ENCODE data around the gene FOXL2NB. TPM values are rescaled to one million over a fixed set of nuclear protein-coding genes. Genes with fewer than 3 reads are reported as not detected.

Gene FOXL2NB
- polyA plus RNA-seq, 3 donors: 0.03 TPM; not detected in 2

DNA sequence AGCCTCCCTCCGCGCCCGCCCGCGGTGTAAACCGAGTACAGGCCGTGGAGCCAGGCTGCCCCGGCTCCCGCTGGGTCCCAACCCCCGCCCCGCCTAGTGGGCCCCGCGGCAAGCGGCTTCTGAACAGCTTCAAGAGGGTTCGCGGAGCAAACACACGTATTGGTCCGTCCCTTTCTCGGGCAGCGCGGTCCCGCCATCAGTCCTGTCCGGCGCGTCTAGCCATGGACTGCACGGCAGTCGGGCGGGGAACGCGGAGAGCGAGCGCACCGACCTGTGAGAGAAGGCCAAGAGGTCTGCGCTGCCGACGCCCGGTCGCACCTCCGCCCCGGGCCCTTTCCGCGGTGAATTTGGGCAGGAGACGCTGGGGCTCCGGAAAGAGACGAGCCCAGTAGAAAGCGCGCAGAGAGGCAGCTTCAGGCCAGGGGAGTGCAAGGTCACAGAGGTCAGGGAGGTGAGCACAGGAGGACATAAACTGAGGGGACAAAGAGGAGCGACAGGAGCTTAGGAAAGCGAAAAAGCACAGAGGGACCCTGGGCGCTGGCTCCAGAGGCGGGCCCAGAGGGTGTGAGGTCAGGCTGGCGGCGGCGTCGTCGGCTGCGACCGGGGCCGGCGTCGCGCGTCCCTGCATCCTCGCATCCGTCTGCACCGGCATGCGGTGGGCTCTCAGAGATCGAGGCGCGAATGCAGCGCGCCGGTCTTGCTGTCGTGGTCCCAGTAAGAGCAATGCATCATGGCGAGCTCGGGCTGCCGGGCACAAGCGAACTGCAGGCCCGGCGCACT is 1.9 kb upstream of the FOXL2NB start:
- no peak for DNase-seq

DNA sequence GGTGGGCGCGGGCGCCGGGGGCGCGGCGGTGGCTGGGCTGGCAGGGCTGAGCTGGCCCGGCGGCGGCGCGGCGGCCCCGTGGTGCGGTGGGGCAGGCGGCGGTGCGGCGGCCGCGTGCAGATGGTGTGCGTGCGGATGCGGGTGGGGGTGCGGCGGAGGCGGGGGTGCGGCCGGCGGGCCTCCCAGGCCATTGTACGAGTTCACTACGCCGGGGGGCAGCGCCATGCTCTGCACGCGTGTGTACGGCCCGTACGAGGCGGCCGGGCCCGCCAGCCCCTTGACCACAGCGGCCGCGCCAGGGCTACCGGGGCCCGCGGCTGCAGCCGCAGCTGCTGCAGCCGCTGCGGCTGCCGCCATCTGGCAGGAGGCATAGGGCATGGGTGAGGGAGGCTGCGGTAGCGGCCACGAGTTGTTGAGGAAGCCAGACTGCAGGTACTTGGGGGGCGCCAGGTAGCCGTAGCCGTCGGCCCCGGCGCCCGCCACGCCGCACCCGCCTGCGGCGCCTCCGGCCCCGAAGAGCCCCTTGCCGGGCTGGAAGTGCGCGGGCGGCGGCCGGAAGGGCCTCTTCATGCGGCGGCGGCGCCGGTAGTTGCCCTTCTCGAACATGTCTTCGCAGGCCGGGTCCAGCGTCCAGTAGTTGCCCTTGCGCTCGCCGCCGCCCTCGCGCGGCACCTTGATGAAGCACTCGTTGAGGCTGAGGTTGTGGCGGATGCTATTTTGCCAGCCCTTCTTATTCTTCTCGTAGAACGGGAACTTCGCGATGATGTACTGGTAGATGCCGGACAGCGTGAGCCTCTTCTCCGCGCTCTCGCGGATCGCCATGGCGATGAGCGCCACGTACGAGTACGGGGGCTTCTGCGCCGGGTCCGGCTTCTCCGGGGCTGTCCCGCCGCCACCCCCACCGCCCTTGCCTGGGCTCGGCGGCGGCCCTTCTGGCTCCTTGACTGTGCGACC is 1.0 kb upstream of the FOXL2NB start:
- DNase-seq: no peak

DNA sequence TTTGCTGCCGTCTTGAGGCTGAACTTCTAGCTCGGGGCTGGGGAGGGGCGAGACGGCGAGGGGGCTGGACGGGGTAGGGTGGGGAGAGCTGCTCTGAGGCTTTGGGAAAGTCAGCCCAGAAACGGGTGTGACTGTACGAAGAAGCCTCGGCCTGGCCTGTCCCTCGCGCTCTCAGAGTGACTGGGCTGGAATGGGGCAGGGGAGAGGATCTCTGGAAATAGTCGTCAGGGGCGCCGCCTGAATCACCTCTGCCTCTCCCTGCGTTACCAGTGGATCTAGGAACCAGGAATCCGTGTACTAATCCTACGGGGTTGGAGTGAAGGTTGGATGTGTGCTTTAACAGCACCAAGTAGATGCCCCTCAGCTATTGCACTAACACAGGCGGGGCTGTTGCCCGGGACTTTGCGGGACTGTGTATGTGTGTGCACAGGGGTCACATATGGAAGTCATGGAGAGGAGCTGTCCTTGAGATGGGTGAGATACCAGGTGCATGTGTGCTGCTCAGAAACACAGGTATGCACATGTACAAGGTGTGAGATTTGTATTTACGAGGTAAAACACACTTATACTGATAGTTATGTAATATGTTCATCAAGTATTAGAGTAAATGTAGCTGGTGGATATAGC is 591 bp downstream of the FOXL2NB start:
- DNase-seq: no peak

DNA sequence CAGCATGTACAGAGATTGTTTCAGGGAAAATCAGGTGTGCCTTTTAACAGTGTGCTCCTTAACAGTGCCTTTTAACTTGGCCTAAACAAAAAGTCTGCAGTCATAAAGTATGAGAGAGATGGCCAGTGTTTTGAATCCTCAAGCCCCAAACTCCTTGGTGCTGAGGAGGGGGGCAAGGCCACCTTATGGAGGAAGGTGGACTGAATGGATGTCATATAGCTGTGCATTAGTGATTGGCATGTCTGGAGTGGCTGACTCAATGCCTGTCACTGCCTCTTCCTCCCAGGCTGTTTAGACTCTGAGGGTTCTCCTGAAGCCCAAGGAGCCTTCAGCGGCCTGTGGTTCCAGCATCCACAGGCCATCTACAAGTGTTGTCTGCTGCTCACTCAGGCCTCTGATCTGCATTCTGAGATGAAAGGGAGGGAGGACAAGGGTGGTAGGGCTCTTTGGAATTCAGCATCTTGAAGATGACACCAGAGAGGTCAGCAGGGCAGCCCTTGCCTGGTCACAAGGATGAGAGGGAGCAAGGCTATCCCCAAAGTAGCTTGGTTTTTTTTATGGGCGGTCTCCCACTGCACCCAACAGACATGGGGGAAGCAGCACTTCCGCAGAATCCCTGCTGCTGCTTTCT is 1.5 kb downstream of the FOXL2NB start:
- no peak for DNase-seq

DNA sequence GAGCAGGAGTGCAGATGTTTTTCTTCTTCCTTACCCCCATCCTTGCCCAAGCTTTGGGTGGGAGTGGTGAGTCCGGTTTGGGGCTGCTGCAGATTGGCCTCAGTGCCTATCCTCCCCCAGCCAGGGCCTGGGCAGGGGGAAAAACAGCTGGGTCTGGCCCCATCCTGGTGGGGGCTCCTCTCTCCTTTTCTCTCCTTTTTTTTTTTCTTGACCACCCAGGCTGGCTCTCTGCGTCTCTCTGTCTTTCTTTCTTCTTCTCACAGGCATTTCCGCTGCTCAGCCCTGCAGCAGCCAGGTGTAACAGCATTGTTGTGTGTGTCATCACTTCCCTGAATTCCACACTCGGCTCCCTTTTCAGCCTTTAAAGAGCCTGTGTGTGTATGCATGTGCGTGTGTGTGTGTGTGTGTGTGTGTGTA is 2.0 kb downstream of the FOXL2NB start:
- no peak for DNase-seq

DNA sequence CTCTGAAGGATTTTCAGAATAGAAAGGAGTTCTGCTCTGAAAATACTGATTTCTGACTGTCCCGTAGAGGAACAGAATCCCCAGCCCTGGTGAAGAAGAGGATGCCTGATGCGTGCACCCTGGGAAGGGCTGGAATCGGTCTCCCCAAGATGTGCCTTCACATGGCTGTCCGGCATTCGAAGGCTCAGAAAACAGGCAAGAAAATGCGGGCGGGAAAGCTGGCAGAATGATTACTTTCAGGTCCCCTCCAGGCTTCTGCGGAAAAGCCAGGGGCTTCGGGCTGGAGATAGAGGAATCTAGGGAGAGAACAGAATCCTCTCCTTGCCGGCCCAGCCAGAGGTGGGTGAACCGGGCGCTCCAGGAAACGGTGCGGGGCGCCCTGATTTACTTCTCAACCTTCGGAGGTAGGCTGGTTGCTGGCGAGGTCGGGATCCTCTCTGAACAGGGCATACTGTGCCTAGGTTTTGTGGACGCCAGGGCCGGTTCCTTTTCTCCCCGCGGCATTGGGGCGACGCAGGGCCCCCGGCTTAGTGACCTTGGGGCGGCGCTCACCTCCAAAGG is 2.5 kb downstream of the FOXL2NB start:
- no peak for DNase-seq

DNA sequence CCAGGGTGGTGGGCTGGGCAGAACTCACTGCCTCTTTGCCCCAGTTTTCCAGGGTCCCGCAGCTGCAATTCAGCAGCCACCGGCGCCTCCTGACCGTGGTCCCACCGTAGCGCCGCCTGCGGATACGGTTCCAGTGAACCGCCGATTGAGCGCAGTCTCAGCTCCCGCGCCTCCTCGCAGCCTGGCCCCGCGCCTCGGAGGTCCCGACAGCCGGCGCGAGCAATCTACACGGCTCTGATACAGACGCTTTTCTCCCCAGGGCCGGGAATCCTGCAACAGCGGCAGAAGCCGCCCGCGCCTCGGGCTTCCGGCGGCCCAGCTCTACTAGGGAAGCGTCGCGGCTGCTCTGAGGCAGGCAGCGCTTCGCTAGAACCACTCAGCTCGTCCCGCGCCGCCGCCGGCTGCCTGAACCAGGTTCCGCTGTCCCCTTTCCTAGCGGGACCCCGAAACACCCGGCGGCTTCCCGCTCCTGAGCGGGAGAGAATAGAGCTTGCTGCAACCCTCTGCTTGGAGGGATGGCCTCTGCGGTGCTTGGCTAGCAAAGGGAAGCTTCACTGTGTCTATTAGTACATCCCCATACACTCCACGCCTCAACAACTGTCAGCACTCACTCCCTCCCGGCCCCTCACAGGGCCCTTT is 3.1 kb downstream of the FOXL2NB start:
- no peak for DNase-seq

DNA sequence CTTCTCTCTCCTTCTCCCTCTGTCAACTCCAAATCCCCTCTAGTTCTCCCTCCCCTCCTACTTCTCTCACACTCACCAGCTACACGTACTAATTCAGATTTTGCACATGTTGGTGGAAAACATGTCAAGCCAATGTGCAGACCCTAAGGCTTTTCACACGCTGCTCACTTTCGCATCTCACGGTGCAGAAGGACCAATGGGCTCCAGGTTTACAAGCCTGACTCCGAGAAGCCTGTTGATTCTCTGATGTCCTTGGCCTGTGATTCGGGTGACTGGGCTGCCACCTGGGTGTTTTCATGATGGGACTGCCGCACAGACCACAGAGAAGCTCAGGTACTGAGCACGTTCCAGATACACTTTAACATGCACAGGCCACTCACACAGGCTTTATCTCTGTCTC is 3.7 kb downstream of the FOXL2NB start:
- DNase-seq: no peak

DNA sequence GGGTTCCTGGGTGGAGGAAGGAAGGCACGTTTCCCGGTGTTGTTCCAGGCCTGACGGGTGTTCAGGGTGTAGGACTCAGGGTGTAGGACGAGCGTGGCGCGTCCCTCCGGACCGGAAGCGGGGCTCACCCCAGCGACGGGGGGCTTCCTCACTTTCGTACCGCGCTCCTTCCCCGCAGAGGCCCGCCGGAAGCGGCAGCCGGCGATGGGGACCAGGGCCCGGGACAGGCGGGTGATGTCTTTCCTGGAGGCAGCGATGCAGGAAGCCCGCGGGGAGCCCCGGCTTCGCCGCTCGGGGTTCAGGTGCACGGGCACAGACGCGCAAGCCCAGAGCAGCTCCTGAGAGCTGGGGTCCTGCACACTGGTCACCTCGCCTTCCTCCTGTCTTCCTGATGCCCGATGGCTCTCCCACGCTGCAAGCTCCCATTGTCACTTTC is 13.4 kb downstream of the FOXL2NB start:
- no peak for DNase-seq

DNA sequence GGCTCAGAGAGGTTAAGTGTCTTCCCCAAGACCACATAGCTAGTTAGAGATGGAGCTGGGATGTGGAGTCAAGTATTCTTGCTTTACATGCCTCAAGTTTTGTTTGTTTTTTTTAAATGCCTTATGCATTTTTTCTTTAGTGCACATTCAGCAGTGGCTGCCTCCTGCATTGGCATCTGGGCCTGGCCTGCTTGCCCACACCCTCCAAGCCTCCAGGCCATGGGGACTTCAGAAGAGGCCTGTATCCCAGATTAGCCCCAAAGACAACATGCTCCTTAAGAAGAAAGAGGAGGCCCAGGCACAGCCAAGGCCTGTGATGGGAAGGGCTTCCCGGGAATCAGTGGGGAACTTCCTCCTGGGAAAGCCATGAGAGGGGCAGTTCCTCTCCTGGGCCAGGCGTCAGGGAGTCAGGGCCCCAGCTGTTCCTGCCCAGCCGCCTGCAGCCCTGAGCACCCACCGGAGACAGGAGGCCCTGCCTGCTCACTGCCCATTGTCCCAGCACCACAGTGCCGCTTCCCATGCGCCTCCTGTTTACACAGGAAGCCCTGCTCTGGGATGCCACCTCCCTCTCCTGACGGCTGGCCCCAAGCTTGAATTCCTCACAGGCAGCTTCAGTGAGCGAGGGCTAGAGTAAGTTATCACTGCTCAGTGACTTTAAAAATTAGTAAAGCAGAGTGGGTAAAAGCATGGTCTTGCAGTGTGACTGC is 16.0 kb downstream of the FOXL2NB start:
- no peak for DNase-seq

DNA sequence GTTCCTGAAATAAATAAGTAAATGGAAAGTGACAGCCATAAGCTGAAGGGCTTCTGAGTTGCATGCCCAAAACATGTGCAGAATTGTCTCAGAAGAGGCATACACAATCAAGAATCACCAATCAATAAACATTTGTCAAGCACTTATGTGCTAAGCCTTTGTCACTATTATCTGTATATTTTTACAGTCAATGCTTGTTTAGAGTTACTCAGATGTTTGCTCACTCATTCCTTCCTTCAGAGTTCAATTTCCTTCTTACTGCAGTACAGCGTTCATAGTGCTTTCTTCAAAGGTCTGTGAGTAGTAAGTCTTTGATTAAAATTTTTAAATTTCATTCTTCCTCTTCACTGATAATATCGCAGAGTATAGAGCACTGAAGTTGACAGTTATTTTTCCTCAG is 17.2 kb downstream of the FOXL2NB start:
- no peak for DNase-seq

DNA sequence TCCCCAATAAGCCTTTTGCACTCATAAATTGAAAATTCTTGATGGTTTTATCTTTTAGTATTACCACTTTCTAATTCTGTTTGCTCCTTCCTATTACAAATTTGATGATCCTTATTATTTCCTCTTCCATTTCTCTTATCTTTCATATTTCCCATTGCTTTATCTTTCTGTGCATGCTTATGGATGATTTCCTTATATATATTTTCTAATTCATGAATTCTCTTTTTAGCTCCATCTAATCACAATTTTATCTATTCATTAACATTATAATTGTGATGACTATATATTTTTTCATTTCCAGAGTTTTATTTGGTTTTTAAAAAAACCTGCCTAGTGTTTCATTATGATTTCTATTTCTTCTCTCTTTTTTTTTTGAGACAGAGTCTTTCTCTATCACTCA is 17.9 kb downstream of the FOXL2NB start:
- DNase-seq: no peak

DNA sequence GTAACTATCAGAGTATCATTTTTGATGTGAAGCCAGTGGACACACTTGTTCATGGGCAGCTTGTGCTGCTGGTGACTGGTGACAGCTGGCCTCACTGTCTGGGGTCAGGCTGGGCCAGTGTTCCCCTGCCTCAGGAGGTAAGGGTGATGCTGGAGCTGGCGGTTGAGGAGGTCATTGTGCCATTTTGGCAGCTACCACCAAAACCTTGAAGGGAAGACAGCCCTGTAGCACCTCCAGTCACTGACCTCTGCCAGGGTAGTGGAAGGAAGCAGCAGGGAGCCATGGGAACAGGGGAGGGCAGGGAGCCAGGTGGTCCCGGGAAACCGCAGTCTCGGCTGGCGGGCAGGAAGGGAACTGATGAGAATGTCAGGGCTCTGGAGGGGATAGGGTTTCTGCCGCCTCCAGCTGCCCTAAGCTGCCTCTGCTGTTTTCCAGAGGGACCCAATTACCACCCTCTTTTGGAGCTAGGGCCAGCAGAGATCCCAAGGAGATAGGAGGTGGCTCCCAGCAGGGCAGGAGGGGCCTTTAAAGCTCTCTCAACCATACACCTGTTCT is 24.8 kb downstream of the FOXL2NB start:
- DNase-seq: no peak

DNA sequence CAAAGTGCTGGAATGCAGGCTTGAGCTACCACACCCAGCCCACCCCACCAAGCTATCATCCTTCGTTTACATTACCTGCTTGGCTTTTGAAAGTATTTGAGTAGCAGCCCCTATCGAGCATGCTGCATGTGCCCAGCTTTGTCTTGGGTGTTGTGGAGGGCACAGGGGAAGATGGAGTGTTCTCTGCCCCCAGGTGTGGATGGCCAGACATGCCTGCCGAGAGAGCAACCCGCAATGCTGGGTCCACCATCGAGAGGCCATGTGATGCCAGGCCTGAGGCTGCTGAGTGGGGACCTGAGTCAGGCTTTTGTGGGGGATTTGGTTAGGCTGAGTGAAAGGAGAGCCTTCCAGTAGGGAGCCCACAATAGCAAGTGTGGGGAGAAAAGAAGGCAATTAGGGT is 25.9 kb downstream of the FOXL2NB start:
- DNase-seq: no peak

DNA sequence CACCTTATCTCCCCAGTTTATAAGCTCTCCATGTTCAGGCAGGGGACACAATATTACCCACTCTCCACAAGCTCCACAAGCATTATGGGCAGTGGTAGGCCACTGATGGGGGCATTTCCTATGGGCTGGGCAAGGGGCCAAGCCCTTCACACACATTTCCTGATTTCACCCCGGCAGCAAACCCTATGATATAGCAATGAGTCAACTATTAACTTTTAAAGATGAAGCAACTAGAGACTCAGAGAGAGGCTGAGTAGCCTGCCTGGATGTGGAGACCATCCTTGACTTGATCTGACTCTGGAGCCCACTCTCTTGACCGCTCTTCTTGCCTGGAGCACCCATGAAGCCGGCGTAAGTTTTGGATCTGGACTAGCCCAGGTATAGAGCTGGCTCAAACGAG is 27.4 kb downstream of the FOXL2NB start:
- DNase-seq: no peak

DNA sequence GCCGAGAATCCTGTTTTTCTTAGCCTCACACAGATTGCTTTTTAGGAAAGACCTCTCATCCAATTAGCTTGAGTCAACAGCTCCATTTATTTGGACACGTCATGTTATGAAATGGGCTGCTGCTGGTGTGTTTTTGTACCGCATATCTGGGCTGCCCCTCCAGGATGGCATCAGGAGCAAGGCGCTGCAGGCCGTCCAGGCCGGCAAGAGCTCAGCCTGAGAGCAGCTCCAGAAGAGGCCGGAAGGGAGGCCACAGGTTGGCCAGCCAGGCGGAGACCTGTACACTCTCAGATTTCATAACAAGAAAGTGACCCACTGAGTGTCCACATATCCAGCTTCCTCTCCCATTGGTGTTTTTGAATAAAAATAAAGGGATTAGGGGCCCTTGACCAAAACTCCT is 28.3 kb downstream of the FOXL2NB start:
- DNase-seq: no peak

DNA sequence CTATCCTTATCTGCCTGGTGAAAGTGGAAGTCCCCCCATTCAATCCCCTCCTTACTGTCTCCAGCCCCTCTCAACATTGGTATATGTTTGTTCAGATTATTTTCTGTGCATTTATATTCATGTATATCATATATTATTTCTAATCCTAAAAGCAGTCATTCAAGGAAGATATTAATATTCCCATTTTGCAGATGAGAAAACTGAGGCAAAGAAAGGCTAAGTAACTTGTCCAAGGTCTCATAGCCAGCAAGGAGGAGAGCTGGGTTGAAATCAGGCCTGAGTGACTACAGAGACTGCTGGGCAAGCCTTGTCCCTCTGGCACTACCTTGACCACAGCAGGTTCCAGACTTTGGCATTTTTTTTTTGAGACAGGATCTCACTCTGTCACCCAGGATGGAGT is 29.0 kb downstream of the FOXL2NB start:
- no peak for DNase-seq

DNA sequence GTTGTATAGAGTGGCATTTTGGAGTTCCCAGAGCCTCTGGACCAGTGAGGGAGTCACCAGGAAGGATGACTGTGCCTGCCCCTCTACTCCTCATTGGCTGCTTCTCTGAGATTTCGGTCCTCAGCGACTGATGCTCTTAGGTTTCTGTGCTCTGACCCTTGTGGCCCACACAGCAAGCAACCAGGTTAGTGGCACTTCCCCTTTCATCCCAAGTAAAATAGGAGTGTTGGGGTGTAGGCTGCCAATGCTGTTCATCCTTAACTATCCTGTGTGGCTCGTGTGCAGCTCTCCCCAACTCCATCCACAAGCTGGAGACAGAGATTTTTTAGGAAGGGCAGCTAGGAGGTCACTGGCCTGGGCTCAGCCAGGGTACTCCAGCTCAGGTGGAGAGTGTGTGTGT is 37.8 kb downstream of the FOXL2NB start:
- DNase-seq: no peak

DNA sequence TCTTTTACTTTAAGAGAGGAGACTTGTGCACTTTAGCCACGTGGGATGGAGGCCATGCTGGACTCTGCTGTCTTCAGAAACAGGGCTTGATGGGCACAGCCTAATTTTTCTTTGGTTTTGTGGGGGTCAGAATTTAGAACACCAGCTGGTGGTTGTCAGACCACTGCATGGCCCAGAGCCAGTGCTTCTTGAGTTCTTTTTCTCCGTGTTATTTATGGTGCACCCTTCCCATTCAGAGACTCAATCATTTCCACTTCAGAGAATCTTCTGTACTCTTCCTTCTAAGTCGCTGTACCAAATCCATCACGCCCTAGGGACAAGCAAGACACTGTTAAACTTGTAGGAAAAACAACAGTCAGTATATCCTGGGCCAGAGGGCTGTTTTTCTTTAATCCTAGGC is 38.9 kb downstream of the FOXL2NB start:
- peak; percentile 37 for DNase-seq

DNA sequence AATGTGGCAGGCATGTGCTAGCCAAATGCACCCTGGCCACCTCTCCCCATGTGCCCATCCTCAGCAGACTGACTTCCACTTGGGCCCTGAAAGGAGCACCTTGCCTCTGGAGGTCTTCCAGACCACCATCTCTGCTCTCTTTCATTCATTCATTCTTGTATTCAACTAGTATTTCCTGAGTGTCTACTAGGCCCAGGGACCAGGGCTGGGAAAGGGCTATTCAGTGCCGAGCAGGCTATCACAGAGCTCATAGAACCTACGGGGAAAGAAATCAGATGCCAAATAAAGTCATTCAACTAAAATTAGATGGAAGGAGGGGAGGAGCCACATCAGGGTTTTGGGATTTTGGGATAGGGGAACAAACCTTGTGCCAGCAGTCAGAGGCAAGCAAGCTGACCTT is 40.2 kb downstream of the FOXL2NB start:
- DNase-seq: no peak

All from renal pelvis (tissue), 4 donors.